ENCODE data around the gene OTUD1. TPM values are rescaled to one million over a fixed set of nuclear protein-coding genes. Genes with fewer than 3 reads are reported as not detected.

The OTUD1 gene
- total and polyA plus RNA-seq, 10 of the 15 experiments (the other 5 are each of a cell fraction or from before 2014, with no cell fraction given), result 0.18 to 1.6 (median 0.63) TPM; not detected in 1

DNA sequence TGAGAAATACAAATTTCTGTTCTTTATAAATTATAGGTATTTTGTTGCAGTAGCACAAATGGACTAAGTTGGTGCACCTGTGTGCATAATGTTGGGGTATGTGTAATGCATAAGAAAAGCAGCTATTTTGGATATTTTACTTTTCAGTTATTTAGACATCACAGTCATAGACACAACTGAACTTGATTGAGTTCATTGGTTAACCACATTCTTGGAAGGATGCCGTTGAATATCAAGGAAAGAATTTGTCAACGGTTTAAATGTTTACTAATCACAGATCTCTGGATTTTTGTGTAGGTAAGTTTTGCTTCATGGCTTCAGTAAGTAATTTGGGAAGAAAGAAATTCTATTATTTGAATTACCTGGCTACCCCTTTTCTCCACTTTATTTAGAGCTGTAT, 4.1 kb downstream of the OTUD1 start:
- CTCF ChIA-PET, result interaction anchor here (0.9 kb wide), 1 partner anchor 10 kb away, joined by 3 read pairs; no protein-coding TSS in a partner anchor
- H3K4me2 ChIP-seq (ENCODE audit: control insufficient read depth, insufficient read depth), result peak overlapping the region; percentile 66; the same call in 1 of the 2 replicates
- 89% methylated on average over 2 of the region's 2 CpGs for WGBS (ENCODE audit: insufficient coverage, insufficient replicate concordance, low lambda C conversion rate, missing lambda C conversion rate)

More for the DNA sequence above, 4.1 kb downstream of the OTUD1 start:
- peaks cover 3 to 5% of the 10 kb centered on the region in 2 experiments; a peak in 2 of 4 replicates for H3K27me3 ChIP-seq (replicated peaks in 1 of 2; ENCODE audit: control insufficient read depth in 2 of 2, insufficient read depth in 2 of 2, low read length in 1 of 2)
- H3K9ac ChIP-seq (ENCODE audit: control insufficient read depth, insufficient read depth, low read length), result no peak overlapping the region
- POLR2A ChIA-PET, result no interaction called here
- H3K9me3 ChIP-seq (replicated peaks; ENCODE audit: control insufficient read depth, insufficient read depth, low read length), result no peaks in the 10 kb centered on the region
- peaks cover 3% of the 10 kb centered on the region for H3K79me2 ChIP-seq (ENCODE audit: control insufficient read depth, insufficient read depth, low read length)
- no peaks in the 10 kb centered on the region for H4K20me1 ChIP-seq (ENCODE audit: control insufficient read depth, insufficient read depth)
- no peak for ATAC-seq
- RAD21 ChIA-PET (ENCODE audit: unreplicated experiment), result no interaction called here
- H3K4me1 ChIP-seq (ENCODE audit: control insufficient read depth, insufficient read depth, low read length), result peaks cover 4% of the 10 kb centered on the region
- intact Hi-C loops (cut with micrococcal nuclease; ENCODE audit: unreplicated experiment) (no loop called here), in situ Hi-C loops (cut with MboI) (no loop called here)
- H3K27ac ChIP-seq (ENCODE audit: control insufficient read depth, insufficient read depth), result no peak overlapping the region
- no peak overlapping the region for H2AFZ ChIP-seq (ENCODE audit: control insufficient read depth, low read depth, low read length)
- TF ChIP-seq, protein P1, sequence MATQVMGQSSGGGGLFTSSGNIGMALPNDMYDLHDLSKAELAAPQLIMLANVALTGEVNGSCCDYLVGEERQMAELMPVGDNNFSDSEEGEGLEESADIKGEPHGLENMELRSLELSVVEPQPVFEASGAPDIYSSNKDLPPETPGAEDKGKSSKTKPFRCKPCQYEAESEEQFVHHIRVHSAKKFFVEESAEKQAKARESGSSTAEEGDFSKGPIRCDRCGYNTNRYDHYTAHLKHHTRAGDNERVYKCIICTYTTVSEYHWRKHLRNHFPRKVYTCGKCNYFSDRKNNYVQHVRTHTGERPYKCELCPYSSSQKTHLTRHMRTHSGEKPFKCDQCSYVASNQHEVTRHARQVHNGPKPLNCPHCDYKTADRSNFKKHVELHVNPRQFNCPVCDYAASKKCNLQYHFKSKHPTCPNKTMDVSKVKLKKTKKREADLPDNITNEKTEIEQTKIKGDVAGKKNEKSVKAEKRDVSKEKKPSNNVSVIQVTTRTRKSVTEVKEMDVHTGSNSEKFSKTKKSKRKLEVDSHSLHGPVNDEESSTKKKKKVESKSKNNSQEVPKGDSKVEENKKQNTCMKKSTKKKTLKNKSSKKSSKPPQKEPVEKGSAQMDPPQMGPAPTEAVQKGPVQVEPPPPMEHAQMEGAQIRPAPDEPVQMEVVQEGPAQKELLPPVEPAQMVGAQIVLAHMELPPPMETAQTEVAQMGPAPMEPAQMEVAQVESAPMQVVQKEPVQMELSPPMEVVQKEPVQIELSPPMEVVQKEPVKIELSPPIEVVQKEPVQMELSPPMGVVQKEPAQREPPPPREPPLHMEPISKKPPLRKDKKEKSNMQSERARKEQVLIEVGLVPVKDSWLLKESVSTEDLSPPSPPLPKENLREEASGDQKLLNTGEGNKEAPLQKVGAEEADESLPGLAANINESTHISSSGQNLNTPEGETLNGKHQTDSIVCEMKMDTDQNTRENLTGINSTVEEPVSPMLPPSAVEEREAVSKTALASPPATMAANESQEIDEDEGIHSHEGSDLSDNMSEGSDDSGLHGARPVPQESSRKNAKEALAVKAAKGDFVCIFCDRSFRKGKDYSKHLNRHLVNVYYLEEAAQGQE (IDR thresholded peaks at IDR 0.05; ENCODE audit: low read depth, low read length), result no peak
- TF ChIP-seq CBFB (IDR thresholded peaks at IDR 0.05; ENCODE audit: low read depth) (no peak), WRNIP1 (IDR thresholded peaks at IDR 0.05; ENCODE audit: borderline replicate concordance, low read depth, low read length) (no peak), TARDBP (IDR thresholded peaks at IDR 0.05; ENCODE audit: borderline replicate concordance) (no peak), JUNB (IDR thresholded peaks at IDR 0.05) (no peak), NFYB (IDR thresholded peaks at IDR 0.05; ENCODE audit: insufficient read depth, low read depth, low read length) (no peak), STAT3 (IDR thresholded peaks at IDR 0.05; ENCODE audit: low read depth, low read length) (no peak), SMC3 (IDR thresholded peaks at IDR 0.05; ENCODE audit: borderline replicate concordance, low read length) (no peak), SIN3A (IDR thresholded peaks at IDR 0.05; ENCODE audit: low read depth, low read length) (no peak), TCF3 (IDR thresholded peaks at IDR 0.05; ENCODE audit: borderline replicate concordance, insufficient read depth, low read depth, low read length) (no peak), TBL1XR1 (IDR thresholded peaks at IDR 0.05; ENCODE audit: low read depth, low read length) (no peak), ZNF384 (IDR thresholded peaks at IDR 0.05; ENCODE audit: borderline replicate concordance, low read depth, low read length) (no peak)
- TF ChIP-seq, protein P2, sequence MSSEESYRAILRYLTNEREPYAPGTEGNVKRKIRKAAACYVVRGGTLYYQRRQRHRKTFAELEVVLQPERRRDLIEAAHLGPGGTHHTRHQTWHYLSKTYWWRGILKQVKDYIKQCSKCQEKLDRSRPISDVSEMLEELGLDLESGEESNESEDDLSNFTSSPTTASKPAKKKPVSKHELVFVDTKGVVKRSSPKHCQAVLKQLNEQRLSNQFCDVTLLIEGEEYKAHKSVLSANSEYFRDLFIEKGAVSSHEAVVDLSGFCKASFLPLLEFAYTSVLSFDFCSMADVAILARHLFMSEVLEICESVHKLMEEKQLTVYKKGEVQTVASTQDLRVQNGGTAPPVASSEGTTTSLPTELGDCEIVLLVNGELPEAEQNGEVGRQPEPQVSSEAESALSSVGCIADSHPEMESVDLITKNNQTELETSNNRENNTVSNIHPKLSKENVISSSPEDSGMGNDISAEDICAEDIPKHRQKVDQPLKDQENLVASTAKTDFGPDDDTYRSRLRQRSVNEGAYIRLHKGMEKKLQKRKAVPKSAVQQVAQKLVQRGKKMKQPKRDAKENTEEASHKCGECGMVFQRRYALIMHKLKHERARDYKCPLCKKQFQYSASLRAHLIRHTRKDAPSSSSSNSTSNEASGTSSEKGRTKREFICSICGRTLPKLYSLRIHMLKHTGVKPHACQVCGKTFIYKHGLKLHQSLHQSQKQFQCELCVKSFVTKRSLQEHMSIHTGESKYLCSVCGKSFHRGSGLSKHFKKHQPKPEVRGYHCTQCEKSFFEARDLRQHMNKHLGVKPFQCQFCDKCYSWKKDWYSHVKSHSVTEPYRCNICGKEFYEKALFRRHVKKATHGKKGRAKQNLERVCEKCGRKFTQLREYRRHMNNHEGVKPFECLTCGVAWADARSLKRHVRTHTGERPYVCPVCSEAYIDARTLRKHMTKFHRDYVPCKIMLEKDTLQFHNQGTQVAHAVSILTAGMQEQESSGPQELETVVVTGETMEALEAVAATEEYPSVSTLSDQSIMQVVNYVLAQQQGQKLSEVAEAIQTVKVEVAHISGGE (CRISPR knock-in tag; IDR thresholded peaks at IDR 0.05), result no peak
- TF ChIP-seq, protein P3, sequence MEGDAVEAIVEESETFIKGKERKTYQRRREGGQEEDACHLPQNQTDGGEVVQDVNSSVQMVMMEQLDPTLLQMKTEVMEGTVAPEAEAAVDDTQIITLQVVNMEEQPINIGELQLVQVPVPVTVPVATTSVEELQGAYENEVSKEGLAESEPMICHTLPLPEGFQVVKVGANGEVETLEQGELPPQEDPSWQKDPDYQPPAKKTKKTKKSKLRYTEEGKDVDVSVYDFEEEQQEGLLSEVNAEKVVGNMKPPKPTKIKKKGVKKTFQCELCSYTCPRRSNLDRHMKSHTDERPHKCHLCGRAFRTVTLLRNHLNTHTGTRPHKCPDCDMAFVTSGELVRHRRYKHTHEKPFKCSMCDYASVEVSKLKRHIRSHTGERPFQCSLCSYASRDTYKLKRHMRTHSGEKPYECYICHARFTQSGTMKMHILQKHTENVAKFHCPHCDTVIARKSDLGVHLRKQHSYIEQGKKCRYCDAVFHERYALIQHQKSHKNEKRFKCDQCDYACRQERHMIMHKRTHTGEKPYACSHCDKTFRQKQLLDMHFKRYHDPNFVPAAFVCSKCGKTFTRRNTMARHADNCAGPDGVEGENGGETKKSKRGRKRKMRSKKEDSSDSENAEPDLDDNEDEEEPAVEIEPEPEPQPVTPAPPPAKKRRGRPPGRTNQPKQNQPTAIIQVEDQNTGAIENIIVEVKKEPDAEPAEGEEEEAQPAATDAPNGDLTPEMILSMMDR (IDR thresholded peaks at IDR 0.05 in 2 of 3, conservative IDR thresholded peaks at IDR 0.05 in 1 of 3; ENCODE audit: control insufficient read depth in 2 of 3, extremely low read depth in 1 of 3, insufficient read depth in 1 of 3, low read depth in 3 of 3, low read length in 3 of 3), result no peak
- TF ChIP-seq, protein P4, sequence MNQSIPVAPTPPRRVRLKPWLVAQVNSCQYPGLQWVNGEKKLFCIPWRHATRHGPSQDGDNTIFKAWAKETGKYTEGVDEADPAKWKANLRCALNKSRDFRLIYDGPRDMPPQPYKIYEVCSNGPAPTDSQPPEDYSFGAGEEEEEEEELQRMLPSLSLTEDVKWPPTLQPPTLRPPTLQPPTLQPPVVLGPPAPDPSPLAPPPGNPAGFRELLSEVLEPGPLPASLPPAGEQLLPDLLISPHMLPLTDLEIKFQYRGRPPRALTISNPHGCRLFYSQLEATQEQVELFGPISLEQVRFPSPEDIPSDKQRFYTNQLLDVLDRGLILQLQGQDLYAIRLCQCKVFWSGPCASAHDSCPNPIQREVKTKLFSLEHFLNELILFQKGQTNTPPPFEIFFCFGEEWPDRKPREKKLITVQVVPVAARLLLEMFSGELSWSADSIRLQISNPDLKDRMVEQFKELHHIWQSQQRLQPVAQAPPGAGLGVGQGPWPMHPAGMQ (IDR thresholded peaks at IDR 0.05; ENCODE audit: borderline replicate concordance), result no peak
- no peak for FAIRE-seq
- no peaks in the 10 kb centered on the region for H3K36me3 ChIP-seq (ENCODE audit: control insufficient read depth in 2 of 2, insufficient read depth in 2 of 2, low read length in 1 of 2)
- SMC1A ChIA-PET (ENCODE audit: uncharacterized antibody, unreplicated experiment), result no interaction called here
- BruUV-seq (replicated peaks), result no TSS peak
- no peak overlapping the region; the same call in 1 of the 2 replicates for H3K4me3 ChIP-seq
- no peak for DNase-seq (ENCODE audit: low read depth, low spot score)

Data from GM12878 (cell line).